Immature natural killer cell (primary cell): ENCODE measurements around the gene SDK1. TPM values are rescaled to one million over a fixed set of nuclear protein-coding genes. Genes with fewer than 3 reads are reported as not detected.

ENCODE experiments used
- DNase-seq, 3 donors: peaks; one replicate each; pipeline ENCODE4 v3.0.0; 2022; ENCODE audit warnings: mixed read lengths in 1 of 3
- H3K27ac Mint-ChIP-seq, 6 donors: one replicate each; pipeline ENCODE4 v1.8.0; 2020; ENCODE audit warnings: mixed read lengths in 6 of 6, mild to moderate bottlenecking in 5 of 6, inconsistent platforms in 4 of 6, moderate library complexity in 3 of 6
- H3K27me3 Mint-ChIP-seq, 3 donors: one replicate each; pipeline ENCODE4 v1.8.0; 2020 to 2021; ENCODE audit warnings: low read depth in 3 of 3, mild to moderate bottlenecking in 3 of 3, mixed read lengths in 3 of 3, moderate library complexity in 3 of 3, inconsistent platforms in 1 of 3
- H3K36me3 Mint-ChIP-seq, 3 donors: one replicate each; pipeline ENCODE4 v1.8.0; 2020; ENCODE audit warnings: mixed read lengths in 3 of 3, inconsistent platforms in 2 of 3, mild to moderate bottlenecking in 2 of 3
- H3K4me1 Mint-ChIP-seq, 2 donors: one replicate each; pipeline ENCODE4 v1.8.0; 2020; ENCODE audit warnings: inconsistent platforms in 2 of 2, mild to moderate bottlenecking in 2 of 2, mixed read lengths in 2 of 2, moderate library complexity in 1 of 2
- H3K4me3 Mint-ChIP-seq, 5 donors: one replicate each; pipeline ENCODE4 v1.8.0; 2020; ENCODE audit warnings: mild to moderate bottlenecking in 5 of 5, mixed read lengths in 5 of 5, inconsistent platforms in 3 of 5, moderate library complexity in 3 of 5
- H3K9me3 Mint-ChIP-seq, 6 donors: one replicate each; pipeline ENCODE4 v1.8.0; 2020; ENCODE audit warnings: mild to moderate bottlenecking in 6 of 6, mixed read lengths in 6 of 6, inconsistent platforms in 4 of 6, moderate library complexity in 3 of 6
- polyA plus RNA-seq, 3 donors: library from polyadenylated mRNA; unstranded; fragments of 300-500 nt; fragmentation: Illumina TruSeq; gene quantifications; one replicate each; pipeline ENCODE4 v1.2.3, GENCODE V29; 2021

The SDK1 gene
- polyA plus RNA-seq, 3 donors from 2014 or later, result not detected

- no peak for DNase-seq
- no peaks in the 10 kb centered on the region for H3K4me1 Mint-ChIP-seq
- H3K27ac Mint-ChIP-seq, result no peak overlapping the region
- H3K4me3 Mint-ChIP-seq, result no peak overlapping the region
- peaks cover 0 to 17% (median 14%) of the 10 kb centered on the region in 3 donors for H3K27me3 Mint-ChIP-seq
- H3K9me3 Mint-ChIP-seq, result no peaks in the 10 kb centered on the region
- H3K36me3 Mint-ChIP-seq, result no peaks in the 10 kb centered on the region
Measured at GRCh38 chr7:3378390-3379150, 77.5 kb downstream of the SDK1 start.

GRCh38 chr7:3380034-3380433 lies 79.0 kb downstream of the SDK1 start:
- Mint-ChIP-seq H3K4me3 (no peak overlapping the region), H3K4me1 (no peaks in the 10 kb centered on the region), H3K36me3 (no peaks in the 10 kb centered on the region), H3K27ac (no peak overlapping the region), H3K27me3 (peaks cover 0 to 17% (median 14%) of the 10 kb centered on the region in 3 donors), H3K9me3 (no peaks in the 10 kb centered on the region)
- no peak for DNase-seq

- Mint-ChIP-seq H3K4me1 (no peaks in the 10 kb centered on the region), H3K36me3 (no peaks in the 10 kb centered on the region), H3K4me3 (no peak overlapping the region), H3K9me3 (peaks cover 0 to 2% (median 0%) of the 10 kb centered on the region in 6 donors), H3K27ac (no peak overlapping the region), H3K27me3 (peaks cover 0 to 14% (median 9%) of the 10 kb centered on the region in 3 donors)
- DNase-seq, result no peak
Measured at GRCh38 chr7:3380886-3381685, 80.0 kb downstream of the SDK1 start.

- H3K36me3 Mint-ChIP-seq, result no peaks in the 10 kb centered on the region
- DNase-seq, result no peak
Measured at GRCh38 chr7:3386423-3387190, 85.6 kb downstream of the SDK1 start.

GRCh38 chr7:3393862-3394261 lies 92.8 kb downstream of the SDK1 start:
- Mint-ChIP-seq H3K9me3 (peaks cover 5 to 24% (median 15%) of the 10 kb centered on the region in 6 donors), H3K27me3 (peaks cover 11 to 20% (median 12%) of the 10 kb centered on the region in 3 donors), H3K36me3 (peaks cover 0 to 4% (median 0%) of the 10 kb centered on the region in 3 donors), H3K4me1 (no peaks in the 10 kb centered on the region), H3K4me3 (no peak overlapping the region), H3K27ac (no peak overlapping the region)
- DNase-seq, result no peak

More at GRCh38 chr7:3386423-3387190, 85.6 kb downstream of the SDK1 start:
- Mint-ChIP-seq H3K27me3 (peaks cover 4 to 7% (median 4%) of the 10 kb centered on the region in 3 donors), H3K27ac (no peak overlapping the region), H3K4me1 (no peaks in the 10 kb centered on the region), H3K4me3 (no peak overlapping the region), H3K9me3 (peaks cover 0 to 2% (median 0%) of the 10 kb centered on the region in 6 donors)

GRCh38 chr7:3397324-3397723 lies 96.3 kb downstream of the SDK1 start:
- H3K27me3 Mint-ChIP-seq, result peaks cover 9 to 23% (median 12%) of the 10 kb centered on the region in 3 donors
- H3K4me3 Mint-ChIP-seq, result no peak overlapping the region
- DNase-seq, result no peak
- H3K27ac Mint-ChIP-seq, result no peak overlapping the region
- peaks cover 5 to 24% (median 20%) of the 10 kb centered on the region in 6 donors for H3K9me3 Mint-ChIP-seq
- peaks cover 0 to 4% (median 0%) of the 10 kb centered on the region in 3 donors for H3K36me3 Mint-ChIP-seq
- no peaks in the 10 kb centered on the region for H3K4me1 Mint-ChIP-seq

GRCh38 chr7:3399858-3400257 lies 98.8 kb downstream of the SDK1 start:
- Mint-ChIP-seq H3K36me3 (peaks cover 0 to 4% (median 0%) of the 10 kb centered on the region in 3 donors), H3K4me3 (no peak overlapping the region)
- DNase-seq, result peak in 2 of 3 donors; percentile 5

GRCh38 chr7:3404501-3404900 lies 103.4 kb downstream of the SDK1 start:
- H3K27me3 Mint-ChIP-seq, result peaks cover 0 to 14% (median 7%) of the 10 kb centered on the region in 3 donors
- H3K27ac Mint-ChIP-seq, result no peak overlapping the region
- no peaks in the 10 kb centered on the region for H3K36me3 Mint-ChIP-seq
- DNase-seq, result no peak
- H3K9me3 Mint-ChIP-seq, result peaks cover 0 to 2% (median 0%) of the 10 kb centered on the region in 6 donors
- no peaks in the 10 kb centered on the region for H3K4me1 Mint-ChIP-seq
- no peak overlapping the region for H3K4me3 Mint-ChIP-seq

More at GRCh38 chr7:3399858-3400257, 98.8 kb downstream of the SDK1 start:
- Mint-ChIP-seq H3K9me3 (peaks cover 5 to 16% (median 12%) of the 10 kb centered on the region in 6 donors), H3K27ac (no peak overlapping the region), H3K4me1 (no peaks in the 10 kb centered on the region), H3K27me3 (peaks cover 4 to 23% (median 5%) of the 10 kb centered on the region in 3 donors)

GRCh38 chr7:3408814-3409595 lies 108.0 kb downstream of the SDK1 start:
- H3K36me3 Mint-ChIP-seq, result no peaks in the 10 kb centered on the region
- no peak overlapping the region for H3K4me3 Mint-ChIP-seq
- peaks cover 2 to 17% (median 7%) of the 10 kb centered on the region in 3 donors for H3K27me3 Mint-ChIP-seq
- DNase-seq, result no peak
- H3K4me1 Mint-ChIP-seq, result no peaks in the 10 kb centered on the region
- no peaks in the 10 kb centered on the region for H3K9me3 Mint-ChIP-seq
- no peak overlapping the region for H3K27ac Mint-ChIP-seq

- no peak overlapping the region for H3K27ac Mint-ChIP-seq
- H3K4me1 Mint-ChIP-seq, result no peaks in the 10 kb centered on the region
- no peaks in the 10 kb centered on the region for H3K9me3 Mint-ChIP-seq
- peaks cover 2 to 25% (median 3%) of the 10 kb centered on the region in 3 donors for H3K27me3 Mint-ChIP-seq
- H3K4me3 Mint-ChIP-seq, result no peak overlapping the region
- no peaks in the 10 kb centered on the region for H3K36me3 Mint-ChIP-seq
- DNase-seq, result no peak
Measured at GRCh38 chr7:3412871-3413270, 111.8 kb downstream of the SDK1 start.

GRCh38 chr7:3415861-3416312 lies 114.8 kb downstream of the SDK1 start:
- no peak for DNase-seq
- Mint-ChIP-seq H3K27me3 (peaks cover 0 to 18% (median 2%) of the 10 kb centered on the region in 3 donors), H3K27ac (no peak overlapping the region), H3K9me3 (no peaks in the 10 kb centered on the region), H3K4me1 (no peaks in the 10 kb centered on the region), H3K36me3 (no peaks in the 10 kb centered on the region), H3K4me3 (no peak overlapping the region)

GRCh38 chr7:3416453-3416852 lies 115.4 kb downstream of the SDK1 start:
- Mint-ChIP-seq H3K9me3 (no peaks in the 10 kb centered on the region), H3K4me3 (no peak overlapping the region), H3K27ac (no peak overlapping the region), H3K4me1 (no peaks in the 10 kb centered on the region), H3K36me3 (no peaks in the 10 kb centered on the region), H3K27me3 (peaks cover 0 to 18% (median 2%) of the 10 kb centered on the region in 3 donors)
- no peak for DNase-seq

GRCh38 chr7:3425087-3425486 lies 124.0 kb downstream of the SDK1 start:
- no peak for DNase-seq
- H3K27me3 Mint-ChIP-seq, result peaks cover 0 to 4% (median 2%) of the 10 kb centered on the region in 3 donors
- H3K4me3 Mint-ChIP-seq, result no peak overlapping the region
- H3K9me3 Mint-ChIP-seq, result peaks cover 0 to 6% (median 0%) of the 10 kb centered on the region in 6 donors
- H3K4me1 Mint-ChIP-seq, result no peaks in the 10 kb centered on the region
- peaks cover 0 to 2% (median 0%) of the 10 kb centered on the region in 3 donors for H3K36me3 Mint-ChIP-seq
- H3K27ac Mint-ChIP-seq, result no peak overlapping the region
